Activated CD8-positive, alpha-beta memory T cell treated with anti-CD3 and anti-CD28 coated beads, Interleukin-2, amount 50 U/mL, for 24 hours (primary cell): ENCODE data around the gene BEST1.
"Not testable (repeated sequence)": the region's sequence is repeated elsewhere in the genome, so short reads cannot be mapped to it uniquely, and the experiment has no call there.

ENCODE experiments used
- DNase-seq: peaks from one replicate; pipeline ENCODE4 v3.0.0-alpha.2; 2020; ENCODE audit errors: extremely low read depth

Gene BEST1

GRCh38 chr11:61947486-61948210, 2.5 kb upstream of the BEST1 start:
- DNase-seq: no peak

DNA sequence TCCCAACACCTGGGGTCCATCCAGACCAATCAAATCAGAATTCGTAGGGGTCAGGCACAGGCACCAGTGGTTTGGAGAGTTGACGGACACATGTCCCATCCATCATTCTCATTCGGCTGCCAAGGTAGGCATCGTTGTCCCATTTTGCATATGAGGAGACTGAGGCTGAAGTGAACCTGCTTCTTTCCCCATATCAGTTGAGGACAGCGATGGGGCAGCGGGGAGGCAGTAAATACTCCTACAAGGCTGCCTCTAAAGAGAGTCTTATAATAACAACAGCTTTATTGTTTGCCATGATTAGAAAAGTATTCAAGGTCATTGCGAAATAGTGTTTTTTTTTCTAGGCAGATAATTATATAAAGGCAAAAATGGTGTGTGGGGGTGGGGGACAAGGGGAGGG, 1.6 kb upstream of the BEST1 start:
- DNase-seq: no peak

GRCh38 chr11:61949169-61950034, 749 bp upstream of the BEST1 start:
- DNase-seq: no peak

GRCh38 chr11:61951484-61952135, 1.5 kb downstream of the BEST1 start:
- DNase-seq: no peak

DNA sequence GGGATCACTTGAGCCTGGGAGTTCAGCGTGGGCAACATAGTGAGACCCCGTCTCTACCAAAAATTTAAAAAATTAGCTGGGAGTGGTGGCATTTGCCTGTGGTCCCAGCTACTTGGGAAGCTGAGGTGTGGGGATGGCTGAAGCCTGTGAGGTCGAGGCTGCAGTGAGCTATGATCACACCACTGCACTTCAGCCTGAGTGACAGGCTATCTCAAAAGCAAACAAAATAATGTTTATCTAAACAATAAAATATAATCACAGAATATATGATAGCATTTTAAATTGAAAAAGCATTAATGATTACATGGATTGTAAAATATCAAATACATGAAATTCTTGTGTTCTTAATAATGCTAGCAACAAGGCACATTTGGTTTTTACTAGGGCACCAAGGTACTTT, 2.7 kb downstream of the BEST1 start:
- DNase-seq: no peak

DNA sequence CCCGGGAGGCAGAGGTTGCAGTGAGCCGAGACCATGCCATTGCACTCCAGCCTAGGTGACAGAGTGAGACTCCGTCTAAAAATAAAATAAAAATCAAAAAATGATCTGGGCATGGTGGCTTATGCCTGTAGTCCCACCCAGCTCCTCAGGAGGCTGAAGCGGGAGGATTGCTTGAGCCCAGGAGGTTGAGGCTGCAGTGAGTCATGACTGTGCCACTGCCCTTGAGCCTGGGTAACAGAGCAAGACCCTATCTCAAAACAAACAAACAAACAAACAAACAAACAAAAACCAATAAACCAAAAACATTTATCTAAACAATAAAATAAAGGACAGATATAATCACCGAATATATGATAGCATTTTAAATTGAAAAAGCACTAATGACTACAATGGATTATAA, 3.5 kb downstream of the BEST1 start:
- DNase-seq: not testable (repeated sequence)

DNA sequence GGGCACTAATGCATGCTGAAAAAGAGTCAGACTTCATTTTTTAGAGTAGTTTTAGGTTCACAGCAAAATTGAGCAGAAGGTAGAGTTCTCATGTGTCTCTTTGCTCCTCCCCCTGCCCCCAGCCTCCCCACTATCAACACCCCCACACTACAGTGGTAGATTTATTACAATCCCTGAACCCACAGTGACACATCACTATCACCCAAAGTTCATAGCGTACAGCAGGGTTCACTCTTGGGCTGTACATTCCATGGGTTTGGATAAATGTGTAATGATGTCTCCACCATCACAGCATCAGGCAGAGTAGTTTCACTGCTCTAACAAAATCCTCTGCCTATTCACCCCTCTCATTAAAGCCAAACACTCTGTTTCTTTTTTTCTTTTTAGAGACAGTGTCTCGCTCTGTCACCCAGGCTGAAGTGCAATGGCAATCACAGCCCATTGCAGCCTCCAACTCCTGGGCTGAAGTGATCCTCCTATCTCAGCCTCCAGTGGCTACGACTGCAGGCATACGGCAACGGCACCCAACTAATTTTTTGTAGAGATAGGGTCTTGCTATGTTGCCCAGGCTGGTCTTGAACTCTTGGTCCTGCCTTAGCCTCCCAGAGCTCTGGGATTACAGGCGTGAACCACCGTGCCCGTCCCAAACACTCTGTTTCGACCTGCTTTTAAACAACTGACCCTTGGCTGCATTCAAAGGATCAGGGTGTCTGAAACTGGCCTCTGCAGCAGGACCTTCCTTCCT, 4.1 kb downstream of the BEST1 start:
- DNase-seq: no peak

- no peak for DNase-seq
Measured at GRCh38 chr11:61954851-61955421, 4.8 kb downstream of the BEST1 start.

DNA sequence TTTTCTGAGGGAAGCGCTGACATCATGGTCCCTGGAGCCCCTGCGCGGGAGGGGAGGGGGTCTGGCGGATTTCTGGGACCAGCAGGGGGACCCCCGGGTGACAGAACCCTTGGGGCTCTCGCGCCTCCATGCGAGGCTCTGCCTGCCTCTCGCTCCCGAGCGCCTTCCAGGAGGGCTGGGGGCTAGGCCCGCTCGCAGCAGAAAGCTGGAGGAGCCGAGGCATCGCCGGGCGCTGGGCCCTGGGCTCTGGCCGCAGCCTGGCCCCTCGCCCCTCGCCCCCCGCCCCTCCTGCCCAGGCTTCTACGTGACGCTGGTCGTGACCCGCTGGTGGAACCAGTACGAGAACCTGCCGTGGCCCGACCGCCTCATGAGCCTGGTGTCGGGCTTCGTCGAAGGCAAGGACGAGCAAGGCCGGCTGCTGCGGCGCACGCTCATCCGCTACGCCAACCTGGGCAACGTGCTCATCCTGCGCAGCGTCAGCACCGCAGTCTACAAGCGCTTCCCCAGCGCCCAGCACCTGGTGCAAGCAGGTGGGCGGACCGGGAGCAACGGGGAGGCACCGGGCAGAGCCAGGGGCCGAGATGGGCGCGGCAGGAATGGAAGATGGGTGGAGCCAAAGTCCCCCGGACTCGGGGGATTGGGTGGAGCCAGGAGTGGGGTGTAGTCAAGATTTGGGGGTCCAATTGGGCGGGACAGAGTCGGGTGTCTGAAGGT, 5.4 kb downstream of the BEST1 start:
- DNase-seq: no peak

DNA sequence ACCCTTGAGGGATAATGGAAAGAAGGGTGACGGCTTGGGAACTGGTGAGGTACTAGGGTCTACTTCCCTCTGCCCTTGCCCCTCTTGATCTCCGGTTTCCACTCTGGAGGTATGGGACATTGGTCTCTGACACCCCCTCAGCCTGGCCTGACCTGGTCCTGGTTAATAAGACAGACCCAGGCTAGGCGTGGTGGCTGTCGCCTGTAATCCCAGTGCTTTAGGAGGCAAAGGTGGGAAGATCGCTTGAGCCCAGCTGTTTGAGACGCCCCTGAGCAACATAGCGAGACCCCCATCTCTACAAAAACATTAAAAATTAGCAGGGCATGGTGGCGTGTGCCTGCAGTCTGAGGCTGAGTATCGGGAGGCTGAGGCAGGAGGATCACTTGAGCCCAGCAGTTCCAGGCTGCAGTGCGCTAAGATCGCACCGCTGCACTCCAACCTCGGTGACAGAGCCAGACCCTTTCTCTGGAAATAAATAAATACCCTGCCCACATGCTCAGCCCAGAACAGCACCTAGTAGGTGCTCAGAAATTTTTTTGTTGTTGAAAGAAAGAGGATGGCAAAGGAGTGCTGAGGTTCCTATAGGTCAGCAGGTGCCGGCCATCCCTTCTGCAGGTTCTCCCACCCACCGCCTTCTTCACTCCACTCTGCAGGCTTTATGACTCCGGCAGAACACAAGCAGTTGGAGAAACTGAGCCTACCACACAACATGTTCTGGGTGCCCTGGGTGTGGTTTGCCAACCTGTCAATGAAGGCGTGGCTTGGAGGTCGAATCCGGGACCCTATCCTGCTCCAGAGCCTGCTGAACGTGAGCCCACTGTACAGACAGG, 6.3 kb downstream of the BEST1 start:
- DNase-seq: no peak

DNA sequence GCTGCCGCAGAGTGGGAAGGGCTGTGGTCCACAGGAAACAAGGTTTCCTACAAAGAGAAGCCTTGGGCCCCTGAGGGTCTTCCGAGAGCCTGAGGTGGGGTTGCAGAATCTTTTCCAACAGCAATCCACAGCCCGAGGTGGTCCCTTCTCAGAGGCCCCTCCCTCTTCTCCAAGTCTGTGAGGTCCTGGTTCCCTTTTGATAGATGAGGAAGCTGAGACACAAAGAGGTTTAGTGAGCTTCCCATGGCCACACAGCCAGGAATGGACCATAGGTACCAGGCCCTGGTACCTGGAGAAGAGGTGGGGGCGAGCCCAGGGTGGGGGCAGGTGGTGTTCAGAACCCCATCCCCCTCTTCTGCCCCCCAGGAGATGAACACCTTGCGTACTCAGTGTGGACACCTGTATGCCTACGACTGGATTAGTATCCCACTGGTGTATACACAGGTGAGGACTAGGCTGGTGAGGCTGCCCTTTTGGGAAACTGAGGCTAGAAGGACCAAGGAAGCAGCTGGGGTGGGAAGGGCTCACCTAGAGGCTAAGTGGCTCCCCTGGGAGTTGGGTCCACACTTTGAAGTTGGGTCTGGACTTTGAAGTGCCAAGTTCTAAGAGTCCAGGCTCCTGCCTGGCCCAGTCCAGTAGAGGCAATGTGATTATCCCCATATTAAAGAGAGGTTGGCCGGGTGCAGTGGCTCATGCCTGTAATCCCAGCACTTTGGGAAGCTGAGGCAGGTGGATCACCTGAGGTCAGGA, 7.0 kb downstream of the BEST1 start:
- DNase-seq: no peak

DNA sequence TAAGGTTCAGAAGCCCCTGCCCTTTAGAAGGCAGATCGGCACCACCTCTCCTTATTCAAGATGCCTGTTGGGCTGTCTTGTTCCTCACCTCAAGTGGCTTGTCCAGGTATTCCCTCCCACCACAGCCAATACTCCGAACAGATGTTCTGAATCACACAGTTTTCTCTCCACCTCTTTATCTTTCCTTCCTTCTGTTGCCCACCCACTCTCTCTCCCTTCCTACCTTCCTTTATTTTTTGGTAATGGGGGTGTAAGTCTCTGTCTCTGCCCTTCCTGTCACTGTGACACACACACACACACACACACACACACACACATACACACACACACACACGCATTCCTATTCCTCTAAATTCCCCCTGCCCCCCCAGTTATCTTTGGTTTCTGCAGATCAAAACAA, 8.4 kb downstream of the BEST1 start:
- DNase-seq: no peak

DNA sequence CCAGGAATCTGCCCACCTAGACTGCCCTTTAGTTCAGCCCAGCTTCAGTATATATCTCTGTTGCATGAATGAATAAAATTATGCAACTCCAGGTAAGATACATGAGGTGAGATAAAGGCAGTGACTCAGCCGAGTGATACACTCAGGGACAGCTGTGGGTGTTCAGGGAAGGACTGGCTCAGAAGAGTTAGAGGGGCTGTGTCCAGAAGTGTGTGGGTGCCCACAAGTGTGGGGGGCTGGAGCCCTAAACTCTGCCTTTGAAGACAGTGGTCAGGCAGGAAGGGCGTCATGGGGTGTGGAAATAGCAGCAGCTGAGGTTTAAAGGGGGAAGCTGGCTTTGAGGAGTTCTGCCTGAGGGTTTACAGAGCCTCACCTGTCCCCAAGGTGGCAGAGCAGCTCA, 9.0 kb downstream of the BEST1 start:
- no peak for DNase-seq

DNA sequence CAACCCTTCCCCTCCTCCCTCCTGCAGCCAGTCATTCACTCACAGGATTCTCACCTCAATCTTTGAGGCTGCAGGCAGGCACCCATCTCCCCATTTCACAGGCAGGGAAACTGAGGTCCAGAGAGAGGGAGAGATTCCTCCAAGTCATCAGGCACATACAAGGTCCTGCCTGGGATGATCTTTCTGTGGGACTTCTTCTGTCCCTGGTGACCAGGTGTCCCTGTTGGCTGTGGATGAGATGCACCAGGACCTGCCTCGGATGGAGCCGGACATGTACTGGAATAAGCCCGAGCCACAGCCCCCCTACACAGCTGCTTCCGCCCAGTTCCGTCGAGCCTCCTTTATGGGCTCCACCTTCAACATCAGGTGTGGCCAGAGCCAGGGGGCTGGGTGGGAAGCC, 9.5 kb downstream of the BEST1 start:
- DNase-seq: no peak

- DNase-seq: no peak
Measured at GRCh38 chr11:61960532-61960931, 10.4 kb downstream of the BEST1 start.

GRCh38 chr11:61961570-61962212, 11.5 kb downstream of the BEST1 start:
- no peak for DNase-seq

DNA sequence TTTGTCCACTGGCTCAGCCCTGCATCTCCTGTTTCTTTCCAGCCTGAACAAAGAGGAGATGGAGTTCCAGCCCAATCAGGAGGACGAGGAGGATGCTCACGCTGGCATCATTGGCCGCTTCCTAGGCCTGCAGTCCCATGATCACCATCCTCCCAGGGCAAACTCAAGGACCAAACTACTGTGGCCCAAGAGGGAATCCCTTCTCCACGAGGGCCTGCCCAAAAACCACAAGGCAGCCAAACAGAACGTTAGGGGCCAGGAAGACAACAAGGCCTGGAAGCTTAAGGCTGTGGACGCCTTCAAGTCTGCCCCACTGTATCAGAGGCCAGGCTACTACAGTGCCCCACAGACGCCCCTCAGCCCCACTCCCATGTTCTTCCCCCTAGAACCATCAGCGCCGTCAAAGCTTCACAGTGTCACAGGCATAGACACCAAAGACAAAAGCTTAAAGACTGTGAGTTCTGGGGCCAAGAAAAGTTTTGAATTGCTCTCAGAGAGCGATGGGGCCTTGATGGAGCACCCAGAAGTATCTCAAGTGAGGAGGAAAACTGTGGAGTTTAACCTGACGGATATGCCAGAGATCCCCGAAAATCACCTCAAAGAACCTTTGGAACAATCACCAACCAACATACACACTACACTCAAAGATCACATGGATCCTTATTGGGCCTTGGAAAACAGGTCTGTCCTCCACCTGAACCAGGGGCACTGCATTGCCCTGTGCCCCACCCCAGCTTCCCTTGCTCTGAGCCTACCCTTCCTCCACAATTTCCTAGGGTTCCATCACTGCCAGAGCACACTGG, 12.3 kb downstream of the BEST1 start:
- no peak for DNase-seq

DNA sequence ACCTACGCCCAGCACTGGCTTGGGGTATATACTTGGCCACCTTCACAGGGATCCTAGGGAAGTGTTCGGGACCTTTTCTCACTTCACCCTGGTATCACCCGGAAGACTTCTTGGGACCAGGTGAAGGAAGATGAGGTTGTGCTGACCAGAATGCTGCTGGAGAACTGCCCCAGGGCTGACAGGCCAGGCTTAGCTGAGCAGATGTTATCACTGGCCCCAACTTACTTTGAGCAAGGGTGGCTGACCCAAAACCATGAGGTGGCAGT, 12.8 kb downstream of the BEST1 start:
- no peak for DNase-seq
